Mesodermal cell (in vitro differentiated cells): ENCODE results near the gene PDCD11.

Source experiments
- H3K27ac ChIP-seq: 2 replicates; pipeline ENCODE4 v1.7.0; 2013; ENCODE audit warnings: mild to moderate bottlenecking, low read depth, low read length, moderate library complexity; ENCODE audit not compliant: severe bottlenecking
- H3K36me3 ChIP-seq: 2 replicates; pipeline ENCODE4 v1.7.1; 2013; ENCODE audit warnings: mild to moderate bottlenecking, low read length, moderate library complexity; ENCODE audit not compliant: control insufficient read depth, insufficient read depth
- H3K4me1 ChIP-seq: one replicate; pipeline ENCODE4 v1.7.1; 2013; ENCODE audit warnings: mild to moderate bottlenecking, low read length; ENCODE audit not compliant: insufficient read depth, control insufficient read depth, poor library complexity, severe bottlenecking
- H3K4me3 ChIP-seq: 2 replicates; pipeline ENCODE4 v1.7.0; 2013; ENCODE audit warnings: low read length, control low read depth, mild to moderate bottlenecking; ENCODE audit not compliant: insufficient read depth, poor library complexity, severe bottlenecking; ENCODE audit errors: extremely low read depth
- H3K9me3 ChIP-seq: 2 replicates; pipeline ENCODE4 v1.7.1; 2013; ENCODE audit warnings: mild to moderate bottlenecking, low read length, moderate library complexity; ENCODE audit not compliant: control insufficient read depth
- WGBS, 2 experiments: methylation state at CpG; one replicate each; pipeline ENCODE4 v1.1.5; 2013; ENCODE audit warnings: missing lambda C conversion rate in 2 of 2; ENCODE audit not compliant: insufficient coverage in 2 of 2; 5-methylcytosine and 5-hydroxymethylcytosine counted together

PDCD11 gene

GRCh38 chr10:103451091-103451813 lies 54.8 kb downstream of the PDCD11 start:
- peak overlapping the region; percentile 22 for H3K4me3 ChIP-seq
- peaks cover 23% of the 10 kb centered on the region for H3K36me3 ChIP-seq
- H3K9me3 ChIP-seq = no peaks in the 10 kb centered on the region
- peaks cover 6% of the 10 kb centered on the region for H3K4me1 ChIP-seq
- 43 to 47% methylated on average over 12 to 14 of the region's 14 CpGs for WGBS, 2 experiments
- H3K27ac ChIP-seq = no peak overlapping the region

GRCh38 chr10:103451831-103452505 lies 55.5 kb downstream of the PDCD11 start, which contains the start of gene CALHM2:
TSS of gene CALHM2 (minus strand) at chr10:103452370. CDS start at chr10:103449941, 2,429 bp downstream.
- Histone ChIP-seq H3K36me3 (peaks cover 17% of the 10 kb centered on the region), H3K4me3 (peak within 1 kb of the TSS; percentile 22), H3K9me3 (no peaks in the 10 kb centered on the region), H3K27ac (no peak within 1 kb of the TSS), H3K4me1 (peaks cover 6% of the 10 kb centered on the region)
- WGBS, 2 experiments = 66 to 79% methylated on average over 12 to 26 of the region's 32 CpGs

- peaks cover 11% of the 10 kb centered on the region for H3K36me3 ChIP-seq
- H3K9me3 ChIP-seq = no peaks in the 10 kb centered on the region
- no peak overlapping the region for H3K27ac ChIP-seq
- WGBS, 2 experiments = 84 to 85% methylated on average over 23 to 27 of the region's 27 CpGs
- peaks cover 6% of the 10 kb centered on the region for H3K4me1 ChIP-seq
- no peak overlapping the region for H3K4me3 ChIP-seq
These were observed 56.2 kb downstream of the PDCD11 start for GRCh38 chr10:103452506-103453230.

- H3K27ac ChIP-seq = no peak overlapping the region
- H3K36me3 ChIP-seq = peaks cover 8% of the 10 kb centered on the region
- H3K9me3 ChIP-seq = no peaks in the 10 kb centered on the region
- peaks cover 3% of the 10 kb centered on the region for H3K4me1 ChIP-seq
- 93 to 100% methylated on average over 2 to 4 of the region's 4 CpGs for WGBS, 2 experiments
- no peak overlapping the region for H3K4me3 ChIP-seq
These were observed 57.6 kb downstream of the PDCD11 start for GRCh38 chr10:103454026-103454425.

- no peaks in the 10 kb centered on the region for H3K9me3 ChIP-seq
- H3K36me3 ChIP-seq = no peaks in the 10 kb centered on the region
- H3K4me1 ChIP-seq = peaks cover 3% of the 10 kb centered on the region
- H3K4me3 ChIP-seq = no peak overlapping the region
- WGBS, 2 experiments = 88 to 96% methylated on average over 25 of the region's 25 CpGs
- no peak overlapping the region for H3K27ac ChIP-seq
These were observed 58.8 kb downstream of the PDCD11 start for GRCh38 chr10:103455235-103455634.

GRCh38 chr10:103456074-103456660 lies 59.7 kb downstream of the PDCD11 start:
- WGBS, 2 experiments = 92 to 94% methylated on average over 7 to 9 of the region's 9 CpGs
- Histone ChIP-seq H3K36me3 (no peaks in the 10 kb centered on the region), H3K27ac (no peak overlapping the region), H3K4me1 (peaks cover 2% of the 10 kb centered on the region), H3K4me3 (no peak overlapping the region), H3K9me3 (no peaks in the 10 kb centered on the region)

- no peaks in the 10 kb centered on the region for H3K36me3 ChIP-seq
- H3K27ac ChIP-seq = no peak overlapping the region
- 86% methylated on average over 4 to 5 of the region's 8 CpGs for WGBS, 2 experiments
- H3K4me1 ChIP-seq = no peaks in the 10 kb centered on the region
- no peaks in the 10 kb centered on the region for H3K9me3 ChIP-seq
- H3K4me3 ChIP-seq = no peak overlapping the region
These were observed 60.8 kb downstream of the PDCD11 start for GRCh38 chr10:103457176-103457712.

- 93 to 94% methylated on average over 36 to 39 of the region's 39 CpGs for WGBS, 2 experiments
- no peaks in the 10 kb centered on the region for H3K9me3 ChIP-seq
- H3K4me1 ChIP-seq = no peaks in the 10 kb centered on the region
- no peak overlapping the region for H3K4me3 ChIP-seq
- no peak overlapping the region for H3K27ac ChIP-seq
- no peaks in the 10 kb centered on the region for H3K36me3 ChIP-seq
These were observed 61.6 kb downstream of the PDCD11 start for GRCh38 chr10:103457896-103458583.

- Histone ChIP-seq H3K4me1 (no peaks in the 10 kb centered on the region), H3K4me3 (no peak within 1 kb of the TSS), H3K27ac (no peak within 1 kb of the TSS), H3K9me3 (no peaks in the 10 kb centered on the region), H3K36me3 (no peaks in the 10 kb centered on the region)
- 75 to 76% methylated on average over 4 to 5 of the region's 9 CpGs for WGBS, 2 experiments
These were observed 62.3 kb downstream of the PDCD11 start, which contains the start of gene CALHM1 for GRCh38 chr10:103458720-103459119. TSS of gene CALHM1 (minus strand) at chr10:103458900. CDS start at chr10:103458751, 149 bp downstream.

GRCh38 chr10:103459615-103460014 lies 63.2 kb downstream of the PDCD11 start:
- no peak overlapping the region for H3K27ac ChIP-seq
- no peak overlapping the region for H3K4me3 ChIP-seq
- 90 to 93% methylated on average over 2 to 3 of the region's 4 CpGs for whole genome bisulfite sequencing, 2 experiments

More at GRCh38 chr10:103459615-103460014, 63.2 kb downstream of the PDCD11 start:
- no peaks in the 10 kb centered on the region for H3K36me3 ChIP-seq
- H3K9me3 ChIP-seq = no peaks in the 10 kb centered on the region
- no peaks in the 10 kb centered on the region for H3K4me1 ChIP-seq
